Osteoblast (primary cell): Measurements from ENCODE around the gene STRN3. TPM values are rescaled to one million over a fixed set of nuclear protein-coding genes. Genes with fewer than 3 reads are reported as not detected.

Source experiments
- DNase-seq: peaks from one replicate; pipeline ENCODE4 v3.0.0; 2011; ENCODE audit warnings: low spot score, mixed read lengths; ENCODE audit not compliant: insufficient read length; ENCODE audit errors: missing footprints
- H2AFZ ChIP-seq: 2 replicates; pipeline ENCODE4 v1.6.0; 2011; ENCODE audit warnings: mild to moderate bottlenecking, low read length
- H3K27ac ChIP-seq: 2 replicates; pipeline ENCODE4 v1.5.1; 2011; ENCODE audit warnings: mild to moderate bottlenecking, low read depth, low read length, moderate library complexity
- H3K27me3 ChIP-seq: 2 replicates; pipeline ENCODE4 v1.6.0; 2012; ENCODE audit warnings: mild to moderate bottlenecking, control low read depth, inconsistent platforms, low read length, moderate library complexity; ENCODE audit not compliant: insufficient read depth
- H3K36me3 ChIP-seq: 2 replicates; pipeline ENCODE4 v1.5.1; 2011; ENCODE audit warnings: mild to moderate bottlenecking, low read length, control low read depth, moderate library complexity; ENCODE audit not compliant: insufficient read depth
- H3K4me1 ChIP-seq: 2 replicates; pipeline ENCODE4 v1.5.1; 2011; ENCODE audit warnings: mild to moderate bottlenecking, low read length, control low read depth, moderate library complexity; ENCODE audit not compliant: insufficient read depth
- H3K4me2 ChIP-seq: 2 replicates; pipeline ENCODE4 v1.6.0; 2011; ENCODE audit warnings: mild to moderate bottlenecking, low read length; ENCODE audit not compliant: insufficient read depth
- H3K4me3 ChIP-seq: fragments of 200-600 bp; sonication (generic); 3 replicates; pipeline ENCODE4 v1.5.1; 2012; ENCODE audit warnings: mild to moderate bottlenecking, low read length, inconsistent platforms; ENCODE audit not compliant: insufficient read depth
- H3K79me2 ChIP-seq: 2 replicates; pipeline ENCODE4 v1.6.0; 2012; ENCODE audit warnings: mild to moderate bottlenecking, low read length, control low read depth, inconsistent platforms; ENCODE audit not compliant: insufficient read depth
- H3K9me3 ChIP-seq: 2 replicates; pipeline ENCODE4 v1.5.1; 2011; ENCODE audit warnings: low read depth, low read length, control low read depth
- H4K20me1 ChIP-seq: 2 replicates; pipeline ENCODE4 v1.6.0; 2012; ENCODE audit warnings: mild to moderate bottlenecking, low read length, control low read depth; ENCODE audit not compliant: insufficient read depth
- CTCF ChIP-seq: IDR thresholded peaks from 2 replicates; pipeline ENCODE4 v1.5.1; 2011; ENCODE audit warnings: mild to moderate bottlenecking, low read depth, low read length, moderate library complexity; ENCODE audit errors: extremely low read depth
- total RNA-seq: library from RNA; depleted of rRNA; stranded (reverse); fragments of >200 nt; gene quantifications from 2 replicates; pipeline ENCODE4 v1.2.3, GENCODE V29; 2012

STRN3 gene
- total RNA-seq, 1 donor: 55.7 TPM

GRCh38 chr14:31027847-31028246 lies 1.7 kb upstream of the STRN3 start:
- H3K4me1 ChIP-seq: peaks cover 12% of the 10 kb centered on the region
- H3K4me3 ChIP-seq: no peak overlapping the region
- no peaks in the 10 kb centered on the region for H3K36me3 ChIP-seq
- H4K20me1 ChIP-seq: peaks cover 17% of the 10 kb centered on the region
- no peak overlapping the region for H3K4me2 ChIP-seq
- no peaks in the 10 kb centered on the region for H3K9me3 ChIP-seq
- no peak for TF ChIP-seq CTCF
- peaks cover 41% of the 10 kb centered on the region for H3K79me2 ChIP-seq
- no peak overlapping the region for H3K27ac ChIP-seq
- no peaks in the 10 kb centered on the region for H3K27me3 ChIP-seq
- DNase-seq: no peak
- H2AFZ ChIP-seq: no peak overlapping the region

DNA sequence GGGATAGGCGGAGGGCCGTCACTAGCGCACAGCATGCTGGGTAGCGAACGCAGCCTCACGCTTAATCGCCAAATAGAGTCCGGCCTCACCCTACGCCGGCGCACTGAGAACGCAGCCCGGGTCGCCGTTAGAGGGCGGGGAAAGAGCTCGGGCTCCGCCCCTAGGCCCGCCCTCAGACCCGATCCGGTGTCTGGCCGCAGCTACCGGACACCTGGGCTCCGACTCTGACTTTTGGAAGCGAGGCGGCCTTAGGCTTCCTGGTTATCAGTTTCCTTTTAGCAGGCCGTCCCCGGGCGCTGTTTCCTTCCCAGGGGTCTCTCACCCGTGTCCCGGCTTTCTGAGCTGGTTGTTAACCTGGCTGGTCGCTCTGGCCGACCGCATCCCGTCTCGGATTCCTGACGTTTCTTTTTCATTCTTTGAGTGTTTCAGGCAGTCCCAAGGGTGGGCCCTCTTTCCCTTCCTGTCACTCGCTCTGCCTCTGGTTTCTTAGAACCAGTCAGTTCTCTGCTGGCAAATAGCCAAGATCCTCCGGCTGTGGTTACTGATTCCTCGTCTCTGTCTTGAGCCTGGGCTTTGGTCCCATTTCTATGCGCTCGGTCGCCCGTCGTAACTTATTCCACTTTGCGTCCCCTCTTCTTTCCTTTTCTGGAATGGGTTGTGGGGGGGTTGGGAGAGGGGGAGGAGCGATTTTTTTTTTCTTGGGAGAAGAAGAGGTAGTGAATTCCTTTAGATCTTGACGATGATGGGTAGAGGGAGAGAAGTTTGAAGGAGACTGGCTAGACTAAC lies 464 bp upstream of the STRN3 start:
- Histone ChIP-seq H3K27ac (peak overlapping the region; percentile 90), H3K4me2 (peak overlapping the region; percentile 90), H3K4me1 (peaks cover 12% of the 10 kb centered on the region), H3K27me3 (no peaks in the 10 kb centered on the region), H3K36me3 (peaks cover under 1% of the 10 kb centered on the region), H4K20me1 (peaks cover 22% of the 10 kb centered on the region), H3K79me2 (peaks cover 52% of the 10 kb centered on the region), H3K4me3 (peak overlapping the region; percentile 93), H2AFZ (peak overlapping the region; percentile 94), H3K9me3 (no peaks in the 10 kb centered on the region)
- TF ChIP-seq CTCF: no peak
- peak; percentile 91 for DNase-seq

GRCh38 chr14:31025367-31026076 lies 657 bp downstream of the STRN3 start, which contains the start of gene AP4S1:
Gene AP4S1, plus strand, starts transcription at chr14:31025649. Its CDS starts 40,548 bp downstream, at chr14:31066197.
- H3K4me1 ChIP-seq: peaks cover 12% of the 10 kb centered on the region
- no peaks in the 10 kb centered on the region for H3K27me3 ChIP-seq
- H4K20me1 ChIP-seq: peaks cover 30% of the 10 kb centered on the region
- H3K4me2 ChIP-seq: peak within 1 kb of the TSS; percentile 90
- H3K9me3 ChIP-seq: no peaks in the 10 kb centered on the region
- peak; percentile 82 for DNase-seq
- H3K4me3 ChIP-seq: peak within 1 kb of the TSS; percentile 93
- H3K79me2 ChIP-seq: peaks cover 63% of the 10 kb centered on the region
- H3K27ac ChIP-seq: peak within 1 kb of the TSS; percentile 90
- no peak for TF ChIP-seq CTCF
- H3K36me3 ChIP-seq: peaks cover 11% of the 10 kb centered on the region
- H2AFZ ChIP-seq: peak within 1 kb of the TSS; percentile 94
